GM12878 (cell line): Measurements from ENCODE around the gene MAN1B1. TPM values are rescaled to one million over a fixed set of nuclear protein-coding genes. Genes with fewer than 3 reads are reported as not detected.

Experiments
- ATAC-seq: fragments of 200-7000 bp; cut with Tn5 transposase; 3 replicates; pipeline ENCODE4 v1.9.1; 2020; ENCODE audit warnings: mild to moderate bottlenecking, moderate library complexity
- BruUV-seq: library from RNA; stranded (reverse); fragments of 400-500 nt; replicated peaks from 2 replicates; lab custom pipeline; 2021; lab: Mats Ljungman, UMichigan
- CTCF ChIA-PET: fragments of 300-600 bp; sonication (Branson Sonifier 250); formaldehyde crosslinking; extraction: SDS; loops from one replicate; lab custom pipeline; 2021; ENCODE audit warnings: inconsistent platforms; lab: Yijun Ruan, JAX
- POLR2A ChIA-PET: fragments of 350-600 bp; formaldehyde crosslinking; extraction: SDS; loops from one replicate; lab custom pipeline; 2021; ENCODE audit warnings: inconsistent platforms; lab: Charles Lee
- RAD21 ChIA-PET: fragments of 300-600 bp; sonication (Branson Sonifier 250); formaldehyde crosslinking; loops from one replicate; lab custom pipeline; 2023; ENCODE audit warnings: antibody characterized with exemption; ENCODE audit not compliant: unreplicated experiment; lab: Charles Lee
- SMC1A ChIA-PET: fragments of 300-600 bp; sonication (Branson Sonifier 250); formaldehyde crosslinking; loops from one replicate; lab custom pipeline; 2023; ENCODE audit not compliant: unreplicated experiment, uncharacterized antibody; lab: Charles Lee
- DNase-seq: peaks from one replicate; pipeline ENCODE4 v3.0.0-alpha.2; 2011; ENCODE audit warnings: low read depth, low spot score
- FAIRE-seq: peaks from 3 replicates; lab custom pipeline; 2011; peaks lifted over from hg19 to GRCh38; lab: Jason Lieb, UNC
- H2AFZ ChIP-seq: 2 replicates; pipeline ENCODE4 v1.6.0; 2011; ENCODE audit warnings: low read depth, low read length, control low read depth; ENCODE audit not compliant: control insufficient read depth
- H3K27ac ChIP-seq: 2 replicates; pipeline ENCODE4 v1.5.1; 2011; ENCODE audit warnings: control low read depth; ENCODE audit not compliant: control insufficient read depth, insufficient read depth
- H3K27me3 ChIP-seq, 2 experiments: replicated peaks in 1 of 2; 2 replicates each; pipeline versions ENCODE4 v1.6.0 to v1.6.1; 2011; ENCODE audit warnings: low read length in 1 of 2; ENCODE audit not compliant: control insufficient read depth in 2 of 2, insufficient read depth in 2 of 2
- H3K36me3 ChIP-seq, 2 experiments: 2 replicates each; pipeline ENCODE4 v1.5.1; 2011; ENCODE audit warnings: low read length in 1 of 2; ENCODE audit not compliant: control insufficient read depth in 2 of 2, insufficient read depth in 2 of 2
- H3K4me1 ChIP-seq: 2 replicates; pipeline ENCODE4 v1.6.1; 2011; ENCODE audit warnings: mild to moderate bottlenecking, low read length, moderate library complexity, mixed read lengths; ENCODE audit not compliant: control insufficient read depth, insufficient read depth
- H3K4me2 ChIP-seq: 2 replicates; pipeline ENCODE4 v1.6.0; 2011; ENCODE audit warnings: control low read depth; ENCODE audit not compliant: control insufficient read depth, insufficient read depth
- H3K4me3 ChIP-seq: fragments of 200-600 bp; sonication (generic); 2 replicates; pipeline ENCODE4 v1.5.1; 2016
- H3K79me2 ChIP-seq: 2 replicates; pipeline ENCODE4 v1.6.0; 2011; ENCODE audit warnings: low read length; ENCODE audit not compliant: control insufficient read depth, insufficient read depth
- H3K9ac ChIP-seq: 2 replicates; pipeline ENCODE4 v1.8.0; 2011; ENCODE audit warnings: low read length, control low read depth, mixed read lengths; ENCODE audit not compliant: control insufficient read depth, insufficient read depth
- H3K9me3 ChIP-seq: replicated peaks from 3 replicates; pipeline ENCODE4 v1.5.1; 2011; ENCODE audit warnings: mild to moderate bottlenecking, low read length; ENCODE audit not compliant: control insufficient read depth, insufficient read depth
- H4K20me1 ChIP-seq: 2 replicates; pipeline ENCODE4 v1.6.0; 2011; ENCODE audit not compliant: control insufficient read depth, insufficient read depth
- ATF3 ChIP-seq: IDR thresholded peaks from 2 replicates; pipeline ENCODE4 v1.6.1; 2011; ENCODE audit warnings: low read depth, mild to moderate bottlenecking, low read length, moderate library complexity, borderline replicate concordance; ENCODE audit errors: extremely low read depth
- CEBPZ ChIP-seq: fragments of 150-350 bp; IDR thresholded peaks from 2 replicates; pipeline ENCODE4 v1.6.1; 2016; ENCODE audit warnings: low read depth, low read length
- EGR1 ChIP-seq, 2 experiments: IDR thresholded peaks; 1 replicate in 1 of 2; 2 replicates in 1 of 2; pipeline ENCODE4 v1.6.1; 2011 to 2012; ENCODE audit warnings: low read depth in 2 of 2, low read length in 2 of 2, borderline replicate concordance in 1 of 2, mild to moderate bottlenecking in 1 of 2, moderate library complexity in 1 of 2
- LARP7 ChIP-seq: fragments of 450-650 bp; IDR thresholded peaks from 2 replicates; pipeline ENCODE4 v1.6.1; 2017; ENCODE audit warnings: mild to moderate bottlenecking
- MEF2A ChIP-seq: IDR thresholded peaks from 2 replicates; pipeline ENCODE4 v1.6.1; 2011; ENCODE audit warnings: low read depth, mild to moderate bottlenecking, low read length, moderate library complexity; ENCODE audit not compliant: insufficient read depth
- MEF2B ChIP-seq: fragments of 450-650 bp; IDR thresholded peaks from 2 replicates; pipeline ENCODE4 v1.6.1; 2018; ENCODE audit warnings: mild to moderate bottlenecking, moderate library complexity; ENCODE audit not compliant: partially characterized antibody, poor library complexity, severe bottlenecking
- ZNF217 ChIP-seq: fragments of 450-650 bp; IDR thresholded peaks from 2 replicates; pipeline ENCODE4 v1.6.1; 2017; ENCODE audit warnings: antibody characterized with exemption, mild to moderate bottlenecking
- WGBS: methylation state at CpG from one replicate; pipeline ENCODE4 v1.1.6; 2016; ENCODE audit warnings: low lambda C conversion rate; ENCODE audit not compliant: insufficient replicate concordance, insufficient coverage; ENCODE audit errors: missing lambda C conversion rate; 5-methylcytosine and 5-hydroxymethylcytosine counted together
- in situ Hi-C: fragments of 300-500 bp; cut with MboI; formaldehyde crosslinking; loops from 9 replicates; pipeline ENCODE4 v1.14.3; 2018; ENCODE audit warnings: mixed read lengths
- intact Hi-C: fragments of 100-400 bp; cut with micrococcal nuclease; formaldehyde crosslinking; loops from one replicate; pipeline ENCODE4 v1.14.2; 2022; ENCODE audit not compliant: unreplicated experiment
- polyA plus RNA-seq, 11 experiments: library from polyadenylated mRNA; depleted of rRNA in 4 of 11; unstranded in 6 of 11; stranded (reverse) in 5 of 11; fragments of >200 nt; fragmentation: Nextera tagmentation in 4 of 11; fragmentation: Illumina TruSeq in 1 of 11; extraction: Ambion mirVana in 4 of 11; extraction: Trizol in 1 of 11; gene quantifications; 1 replicate in 1 of 11; 2 replicates in 10 of 11; pipeline versions ENCODE4 v1.2.1 to v1.2.3, GENCODE V29; 2011 to 2016; ENCODE audit warnings: inconsistent platforms in 2 of 11, missing spikeins in 2 of 11, low read depth in 1 of 11
- total RNA-seq, 4 experiments: library from RNA; depleted of rRNA in 3 of 4; stranded (reverse); fragments of >200 nt in 3 of 4; fragmentation: Illumina TruSeq in 1 of 4; extraction: Trizol in 1 of 4; gene quantifications; 2 replicates each; pipeline versions ENCODE4 v1.2.1 to v1.2.3, GENCODE V29; 2013 to 2021

The MAN1B1 gene
- total and polyA plus RNA-seq, 10 of the 15 experiments (the other 5 are each of a cell fraction or from before 2014, with no cell fraction given) = 0.71 to 34.1 (median 22.7) TPM

- TF ChIP-seq MEF2A (no peak), MEF2B (no peak), LARP7 (no peak), EGR1 (IDR thresholded peaks at IDR 0.05; ENCODE audit: borderline replicate concordance in 1 of 2, low read depth in 2 of 2, low read length in 2 of 2) (no peak), CEBPZ (no peak), ATF3 (no peak), ZNF217 (no peak)
- TF ChIP-seq, all 136 proteins: peak for 0
- WGBS = 2% methylated on average over 31 of the region's 45 CpGs
- peak overlapping the region; percentile 67 for H3K4me3 ChIP-seq
Measured at GRCh38 chr9:137114220-137114612, 27.4 kb downstream of the MAN1B1 start.

More at GRCh38 chr9:137114220-137114612, 27.4 kb downstream of the MAN1B1 start:
- Histone ChIP-seq H3K4me2 (peak overlapping the region; percentile 82; the same call in 1 of the 2 replicates), H3K9me3 (no peaks in the 10 kb centered on the region), H3K27me3 (no peaks in the 10 kb centered on the region), H3K9ac (peak overlapping the region; percentile 61), H3K79me2 (peaks cover 2% of the 10 kb centered on the region), H4K20me1 (no peaks in the 10 kb centered on the region), H2AFZ (peak overlapping the region; percentile 47), H3K27ac (peak overlapping the region; percentile 58; the same call in 1 of the 2 replicates), H3K4me1 (peaks cover 4% of the 10 kb centered on the region; the same call in 1 of the 2 replicates), H3K36me3 (peaks cover 4 to 22% of the 10 kb centered on the region in 2 experiments; a peak in 3 of 4 replicates)
- ChIA-PET SMC1A (interaction anchor here (1.0 to 1.3 kb wide), 3 partner anchors 18 to 113 kb away, joined by 3 read pairs; partner anchors contain the start of gene RNF224), RAD21 (interaction anchor here (0.9 to 1.3 kb wide), 7 partner anchors 18 to 114 kb away, joined by 3 to 8 read pairs (median 3); partner anchors contain the start of genes MAN1B1 and RNF224), POLR2A (interaction anchor here (1.4 kb wide), 1 partner anchor 28 kb away, joined by 4 read pairs; the partner anchor contains the start of gene MAN1B1), CTCF (interaction anchor here (1.4 to 1.5 kb wide), 2 partner anchors 18 to 122 kb away, joined by 5 to 6 read pairs; no protein-coding TSS in a partner anchor)
- FAIRE-seq = no peak
- DNase-seq = no peak
- in situ Hi-C loops (no loop called here), intact Hi-C loops (no loop called here)
- no TSS peak for BruUV-seq
- peak; percentile 6 for ATAC-seq
